Activated T-helper 1 cell treated with anti-CD3 and anti-CD28 coated beads, Interleukin-12 subunit alpha, Interleukin-12 subunit beta, Interleukin-2, Interleukin-4 antibody, amounts not matched to agents 30 ng/mL and 10 ng/mL and 1 ng/mL, durations not matched to agents 14 hours and 24 hours and 36 hours (primary cell): ENCODE measurements around the gene KIAA0513. TPM values are rescaled to one million over a fixed set of nuclear protein-coding genes. Genes with fewer than 3 reads are reported as not detected.

Experiments
- DNase-seq: peaks from one replicate; pipeline ENCODE4 v3.0.0; 2021; ENCODE audit warnings: low spot score
- H3K27ac Mint-ChIP-seq: one replicate; pipeline ENCODE4 v1.8.0; 2021; ENCODE audit warnings: mild to moderate bottlenecking, mixed read lengths
- H3K27me3 Mint-ChIP-seq: one replicate; pipeline ENCODE4 v1.8.0; 2022; ENCODE audit warnings: mild to moderate bottlenecking, moderate library complexity, mixed read lengths; ENCODE audit not compliant: insufficient read depth
- H3K36me3 Mint-ChIP-seq: one replicate; pipeline ENCODE4 v1.8.0; 2021; ENCODE audit warnings: low read depth, mixed read lengths
- H3K4me1 Mint-ChIP-seq: one replicate; pipeline ENCODE4 v1.8.0; 2021; ENCODE audit warnings: low read depth, mixed read lengths
- H3K4me3 Mint-ChIP-seq: one replicate; pipeline ENCODE4 v1.8.0; 2021; ENCODE audit warnings: mild to moderate bottlenecking, moderate library complexity, mixed read lengths
- H3K9me3 Mint-ChIP-seq: one replicate; pipeline ENCODE4 v1.8.0; 2021; ENCODE audit warnings: mixed read lengths
- intact Hi-C: fragments of 100-400 bp; cut with micrococcal nuclease; formaldehyde crosslinking; loops from one replicate; pipeline ENCODE4 v1.15.1; 2024
- total RNA-seq: library from RNA; stranded (reverse); gene quantifications from 2 replicates; pipeline ENCODE4 v1.2.3, GENCODE V29; 2022

The KIAA0513 gene
- total RNA-seq, 1 donor from 2014 or later, result 12.9 TPM

GRCh38 chr16:85078226-85078625 is 50.6 kb downstream of the KIAA0513 start:
- intact Hi-C loops, result no loop called here
- no peak overlapping the region for H3K27ac Mint-ChIP-seq
- DNase-seq, result no peak
- H3K4me3 Mint-ChIP-seq, result no peak overlapping the region
- no peaks in the 10 kb centered on the region for H3K27me3 Mint-ChIP-seq
- no peaks in the 10 kb centered on the region for H3K4me1 Mint-ChIP-seq
- H3K36me3 Mint-ChIP-seq, result peaks cover 4% of the 10 kb centered on the region
- no peaks in the 10 kb centered on the region for H3K9me3 Mint-ChIP-seq

- Mint-ChIP-seq H3K4me3 (no peak overlapping the region), H3K27me3 (no peaks in the 10 kb centered on the region)
- no peak for DNase-seq
Measured at GRCh38 chr16:85078952-85079351, 51.4 kb downstream of the KIAA0513 start.

GRCh38 chr16:85079785-85080570 is 52.4 kb downstream of the KIAA0513 start:
- Mint-ChIP-seq H3K27me3 (no peaks in the 10 kb centered on the region), H3K9me3 (no peaks in the 10 kb centered on the region), H3K4me3 (no peak overlapping the region), H3K36me3 (peaks cover 4% of the 10 kb centered on the region), H3K4me1 (no peaks in the 10 kb centered on the region), H3K27ac (no peak overlapping the region)
- intact Hi-C loops, result no loop called here
- no peak for DNase-seq

More at GRCh38 chr16:85078952-85079351, 51.4 kb downstream of the KIAA0513 start:
- H3K36me3 Mint-ChIP-seq, result peaks cover 4% of the 10 kb centered on the region
- no peaks in the 10 kb centered on the region for H3K9me3 Mint-ChIP-seq
- intact Hi-C loops, result no loop called here
- H3K27ac Mint-ChIP-seq, result no peak overlapping the region
- no peaks in the 10 kb centered on the region for H3K4me1 Mint-ChIP-seq

GRCh38 chr16:85081038-85081437 is 53.4 kb downstream of the KIAA0513 start:
- Mint-ChIP-seq H3K4me1 (no peaks in the 10 kb centered on the region), H3K9me3 (no peaks in the 10 kb centered on the region), H3K27ac (no peak overlapping the region), H3K36me3 (peaks cover 2% of the 10 kb centered on the region), H3K4me3 (no peak overlapping the region), H3K27me3 (no peaks in the 10 kb centered on the region)
- intact Hi-C loops, result no loop called here
- no peak for DNase-seq

GRCh38 chr16:85081765-85082164 is 54.2 kb downstream of the KIAA0513 start:
- peaks cover 4% of the 10 kb centered on the region for H3K4me1 Mint-ChIP-seq
- H3K36me3 Mint-ChIP-seq, result peaks cover 2% of the 10 kb centered on the region
- intact Hi-C loops, result no loop called here
- no peaks in the 10 kb centered on the region for H3K27me3 Mint-ChIP-seq
- no peak overlapping the region for H3K27ac Mint-ChIP-seq
- no peak for DNase-seq
- H3K4me3 Mint-ChIP-seq, result no peak overlapping the region
- no peaks in the 10 kb centered on the region for H3K9me3 Mint-ChIP-seq

- H3K9me3 Mint-ChIP-seq, result no peaks in the 10 kb centered on the region
- DNase-seq, result no peak
- H3K4me1 Mint-ChIP-seq, result peaks cover 7% of the 10 kb centered on the region
- H3K27ac Mint-ChIP-seq, result no peak overlapping the region
- H3K4me3 Mint-ChIP-seq, result no peak overlapping the region
- peaks cover 2% of the 10 kb centered on the region for H3K36me3 Mint-ChIP-seq
- no peaks in the 10 kb centered on the region for H3K27me3 Mint-ChIP-seq
- intact Hi-C loops, result no loop called here
Measured at GRCh38 chr16:85082173-85083050, 54.8 kb downstream of the KIAA0513 start.

GRCh38 chr16:85083051-85083639 is 55.5 kb downstream of the KIAA0513 start:
- Mint-ChIP-seq H3K4me3 (no peak overlapping the region), H3K27ac (no peak overlapping the region), H3K27me3 (no peaks in the 10 kb centered on the region), H3K9me3 (no peaks in the 10 kb centered on the region), H3K36me3 (no peaks in the 10 kb centered on the region), H3K4me1 (peaks cover 7% of the 10 kb centered on the region)
- no peak for DNase-seq
- intact Hi-C loops, result no loop called here

GRCh38 chr16:85084841-85085510 is 57.4 kb downstream of the KIAA0513 start:
- DNase-seq, result no peak
- peaks cover 7% of the 10 kb centered on the region for H3K4me1 Mint-ChIP-seq
- no peaks in the 10 kb centered on the region for H3K9me3 Mint-ChIP-seq
- no peaks in the 10 kb centered on the region for H3K36me3 Mint-ChIP-seq
- no peaks in the 10 kb centered on the region for H3K27me3 Mint-ChIP-seq
- H3K27ac Mint-ChIP-seq, result no peak overlapping the region
- no peak overlapping the region for H3K4me3 Mint-ChIP-seq
- intact Hi-C loops, result no loop called here

- H3K27ac Mint-ChIP-seq, result no peak overlapping the region
- H3K36me3 Mint-ChIP-seq, result no peaks in the 10 kb centered on the region
- peaks cover 7% of the 10 kb centered on the region for H3K4me1 Mint-ChIP-seq
- H3K9me3 Mint-ChIP-seq, result no peaks in the 10 kb centered on the region
- no peak overlapping the region for H3K4me3 Mint-ChIP-seq
- intact Hi-C loops, result loop anchor here (1.0 kb wide), 5 partner anchors 30 to 331 kb away; partner anchors contain the start of gene ZDHHC7
- H3K27me3 Mint-ChIP-seq, result no peaks in the 10 kb centered on the region
- no peak for DNase-seq
Measured at GRCh38 chr16:85085721-85086120, 58.1 kb downstream of the KIAA0513 start.

- Mint-ChIP-seq H3K4me3 (no peak overlapping the region), H3K27me3 (no peaks in the 10 kb centered on the region), H3K27ac (no peak overlapping the region), H3K36me3 (no peaks in the 10 kb centered on the region), H3K4me1 (peaks cover 7% of the 10 kb centered on the region), H3K9me3 (no peaks in the 10 kb centered on the region)
- intact Hi-C loops, result loop anchor here (1.0 kb wide), 5 partner anchors 31 to 332 kb away; partner anchors contain the start of gene ZDHHC7
- peak; percentile 64 for DNase-seq
Measured at GRCh38 chr16:85086347-85087291, 59.0 kb downstream of the KIAA0513 start.

- Mint-ChIP-seq H3K4me3 (no peak overlapping the region), H3K9me3 (no peaks in the 10 kb centered on the region), H3K36me3 (no peaks in the 10 kb centered on the region), H3K27me3 (no peaks in the 10 kb centered on the region), H3K27ac (no peak overlapping the region), H3K4me1 (peaks cover 7% of the 10 kb centered on the region)
- no peak for DNase-seq
- intact Hi-C loops, result no loop called here
Measured at GRCh38 chr16:85087899-85088569, 60.4 kb downstream of the KIAA0513 start.
